Diencephalon (tissue), 1 donor: ENCODE measurements around the gene UFSP1. TPM values are rescaled to one million over a fixed set of nuclear protein-coding genes. Genes with fewer than 3 reads are reported as not detected.

Experiments
- small RNA-seq: library from RNA; depleted of rRNA; stranded (forward); fragments of <200 nt; gene quantifications from one replicate; pipeline ENCODE3, GENCODE V24; 2014
- total RNA-seq: library from RNA; depleted of rRNA; stranded (reverse); fragments of >200 nt; gene quantifications from one replicate; pipeline ENCODE4 v1.2.3, GENCODE V29; 2014

Gene UFSP1
- 3.7 TPM for total RNA-seq

DNA sequence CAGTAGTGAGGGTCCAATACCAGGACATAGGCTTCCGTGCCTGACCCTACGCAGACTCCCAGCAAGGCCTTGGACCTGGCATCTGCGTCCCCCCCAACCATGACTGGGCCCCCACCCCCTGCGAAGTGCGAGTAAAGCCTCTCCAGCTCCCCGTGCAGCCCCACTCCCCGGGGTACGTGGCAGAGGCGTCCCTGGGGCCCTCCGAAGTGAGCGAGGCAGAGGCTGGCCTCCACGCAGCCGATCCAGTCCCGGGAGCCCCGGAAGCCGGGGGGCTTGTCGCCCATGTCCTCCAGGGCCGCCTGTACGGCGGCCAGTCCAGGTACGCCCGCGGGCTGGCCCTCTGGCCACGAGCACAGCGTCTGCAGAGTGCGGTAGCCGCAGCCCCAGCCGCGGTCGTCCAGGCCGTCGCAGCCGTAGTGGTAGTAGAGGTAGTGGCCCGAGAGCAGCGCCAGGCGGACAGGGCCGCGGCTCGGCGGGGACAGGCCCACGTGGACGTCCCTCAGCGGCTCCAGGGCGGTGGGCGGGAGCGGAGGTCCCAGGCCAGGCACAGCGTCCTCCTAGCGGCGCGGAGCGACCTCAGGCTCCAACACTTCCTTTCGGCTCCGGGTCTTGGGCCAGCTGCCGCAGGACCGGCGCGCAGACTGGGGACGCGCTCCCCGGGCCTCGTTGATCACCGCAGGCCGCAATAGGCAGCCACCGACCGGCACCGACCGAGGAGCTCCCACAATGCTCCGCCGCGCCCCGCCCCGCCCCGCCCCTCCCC lies at the start of gene UFSP1:
UFSP1 (minus strand) TSS at position 728 of the 763 bp plus-strand sequence; CDS start at position 284, 444 bp downstream.

DNA sequence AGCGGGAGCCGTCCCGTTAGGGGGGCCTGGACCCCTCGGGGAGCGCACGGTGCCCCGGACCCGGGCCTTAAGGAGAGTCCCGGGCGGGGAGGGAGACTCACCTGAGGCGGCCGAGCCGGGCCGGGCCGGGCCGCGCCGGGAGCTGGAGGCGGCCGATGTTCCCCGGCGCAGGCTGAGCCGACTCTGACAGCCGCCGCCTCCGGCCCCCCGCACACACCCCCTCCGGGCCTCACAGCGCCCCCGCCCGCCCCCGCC lies 6.1 kb upstream of the UFSP1 start, which contains the start of gene ACHE:
ACHE (minus strand) TSS at position 188 of the 255 bp plus-strand sequence. CDS start 1,656 bp downstream, outside the sequence.

DNA sequence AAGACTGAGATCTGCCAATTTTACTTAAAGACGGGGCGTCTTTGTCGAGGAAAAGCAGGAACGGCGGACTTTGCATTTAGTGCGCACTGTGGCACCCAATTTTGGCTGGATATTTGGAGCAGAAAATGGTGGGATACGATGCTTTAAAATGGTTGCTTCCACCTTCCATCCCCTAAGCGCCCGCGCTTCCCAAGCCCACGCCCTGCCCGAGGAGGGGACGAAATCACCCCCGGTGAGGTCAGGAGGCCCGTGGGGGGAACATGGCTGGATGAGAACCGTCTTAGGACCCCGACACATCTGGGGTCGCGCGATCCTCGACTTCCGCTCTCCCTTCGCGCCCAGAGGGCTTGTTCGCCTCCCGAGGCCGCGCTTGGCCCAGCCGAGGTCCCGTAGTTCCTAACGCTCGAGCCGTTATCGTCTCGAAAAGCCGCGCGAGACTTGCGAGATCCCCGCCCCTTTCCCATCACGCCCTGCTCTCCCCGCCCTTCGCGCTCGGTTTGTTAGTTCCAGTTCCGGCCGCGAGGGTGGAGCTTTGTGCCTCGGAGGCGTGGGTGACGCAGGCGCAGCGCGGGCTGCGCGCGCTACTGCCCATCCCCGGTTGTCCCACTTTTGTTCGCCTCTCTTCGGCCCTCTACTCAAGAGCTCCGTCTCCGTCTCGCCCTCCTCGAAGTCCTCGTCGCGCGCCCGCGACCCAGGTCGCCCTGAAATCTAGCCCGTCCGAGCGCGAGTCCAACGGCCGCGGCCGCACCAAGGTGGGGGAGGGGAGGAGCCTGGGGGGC lies 14.7 kb downstream of the UFSP1 start, which contains the start of gene SRRT:
SRRT (plus strand) TSS at position 527 of the 779 bp plus-strand sequence. CDS start 488 bp downstream, outside the sequence.

DNA sequence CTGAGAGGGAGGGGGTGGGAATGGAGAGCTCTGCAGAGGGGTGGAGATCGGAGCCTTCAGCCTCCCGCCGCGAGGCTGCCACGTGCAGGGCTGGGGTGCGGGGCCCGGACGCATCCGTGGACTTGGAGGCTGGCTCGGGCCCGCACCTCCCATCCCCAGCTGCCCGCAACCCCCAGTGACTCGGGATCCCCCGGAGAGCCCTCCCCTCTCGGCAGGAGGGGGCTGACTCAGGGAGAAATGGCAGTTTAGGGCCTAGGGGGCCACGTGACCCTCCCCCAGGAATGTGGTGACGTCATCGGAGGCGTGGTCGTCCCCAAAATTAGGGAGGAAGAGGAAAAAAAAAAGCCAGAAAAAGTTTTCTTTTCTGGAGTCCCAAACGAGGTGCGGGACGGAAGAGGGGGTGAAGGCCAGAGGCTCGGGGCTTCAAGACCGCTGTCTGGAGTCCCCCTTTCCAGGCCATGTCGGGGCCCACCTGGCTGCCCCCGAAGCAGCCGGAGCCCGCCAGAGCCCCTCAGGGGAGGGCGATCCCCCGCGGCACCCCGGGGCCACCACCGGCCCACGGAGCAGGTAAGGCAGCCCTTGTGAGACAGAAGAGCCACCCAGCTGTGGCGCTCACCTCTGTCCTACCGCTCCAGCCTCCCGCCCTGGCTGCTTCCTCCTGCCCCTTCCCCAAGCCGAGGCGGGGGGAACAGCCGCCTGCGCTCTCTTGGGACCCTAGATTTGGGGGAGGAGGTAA lies 22.3 kb downstream of the UFSP1 start, which contains the start of gene TRIP6:
TRIP6 (plus strand) TSS at position 348 of the 736 bp plus-strand sequence; CDS start at position 459, 111 bp downstream.

DNA sequence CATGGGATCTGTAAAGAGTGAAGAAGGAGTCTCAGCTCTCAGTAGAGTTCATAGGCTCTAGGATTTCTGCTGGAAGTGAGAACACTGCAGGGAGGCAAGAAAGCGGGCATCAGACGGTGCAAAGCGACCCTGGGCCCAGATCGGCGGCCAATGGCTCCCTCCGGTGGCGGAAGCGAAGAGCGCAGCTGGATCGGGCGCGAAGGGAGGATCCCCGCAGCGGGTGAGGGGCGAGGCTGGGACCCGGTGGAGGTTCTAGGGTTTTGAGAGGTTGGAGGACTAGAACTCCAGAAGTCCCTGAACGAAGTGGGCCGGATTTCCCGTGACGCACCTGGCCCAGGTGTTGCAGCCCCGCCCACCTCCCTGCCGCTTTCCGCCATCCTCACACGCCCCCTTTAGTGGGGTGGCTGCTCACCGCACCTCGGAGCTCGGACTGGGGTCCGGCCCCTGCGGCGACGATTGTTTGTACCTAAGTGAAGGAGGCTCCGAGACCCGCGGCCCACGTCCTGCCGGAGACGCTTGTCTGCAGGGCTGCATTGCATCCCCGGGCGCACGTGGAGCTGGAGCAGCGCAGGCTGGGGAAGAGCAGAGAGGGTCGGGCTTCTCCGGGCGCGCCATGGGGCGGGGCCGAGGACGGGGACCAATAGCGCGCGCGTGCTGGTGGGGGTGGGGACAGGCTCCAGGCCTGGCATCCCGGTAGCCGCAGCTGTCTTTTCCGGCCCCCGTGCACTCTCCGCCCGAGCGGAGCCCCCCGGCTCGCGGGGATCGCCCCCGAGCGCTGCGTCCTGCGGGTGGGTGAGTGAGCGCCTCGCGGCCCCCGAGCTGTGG lies 37.3 kb downstream of the UFSP1 start, which contains the start of gene SLC12A9:
SLC12A9 (plus strand) TSS at position 666 of the 825 bp plus-strand sequence. CDS start 1,485 bp downstream, outside the sequence.

Small RNA genes lying within 50 kb of the gene (small RNA-seq; reads per million reads assigned to genes)
- gene RN7SL549P (not detected), gene RPS29P15 (not detected)

Other genes starting within 250 kb of the UFSP1 start
- 9.2 TPM for gene TFR2, start 248.2 kb downstream of the UFSP1 start, total RNA-seq
- 90.4 TPM for gene ACTL6B, start 233.3 kb downstream of the UFSP1 start, total RNA-seq
- 120 TPM for gene GNB2, start 216.0 kb downstream of the UFSP1 start, total RNA-seq
- 16.4 TPM for gene GIGYF1, start 195.5 kb downstream of the UFSP1 start, total RNA-seq
- gene POP7, start 183.6 kb downstream of the UFSP1 start, total RNA-seq = 38.1 TPM
- gene EPO, start 169.2 kb downstream of the UFSP1 start, total RNA-seq = not detected
- not detected for gene ZAN, start 156.1 kb downstream of the UFSP1 start, total RNA-seq
- 11.1 TPM for gene EPHB4, start 62.2 kb downstream of the UFSP1 start, total RNA-seq
- 27.9 TPM for gene SLC12A9, start 37.0 kb downstream of the UFSP1 start, total RNA-seq
- 10.4 TPM for gene TRIP6, start 22.3 kb downstream of the UFSP1 start, total RNA-seq
- gene SRRT, start 14.6 kb downstream of the UFSP1 start, total RNA-seq = 30.2 TPM
- 73.4 TPM for gene ACHE, start 6.2 kb upstream of the UFSP1 start, total RNA-seq
- 2.1 TPM for gene MUC3A, start 59.8 kb upstream of the UFSP1 start, total RNA-seq
- gene MUC12, start 79.8 kb upstream of the UFSP1 start, total RNA-seq = 0.23 TPM
- gene MUC17, start 130.4 kb upstream of the UFSP1 start, total RNA-seq = not detected
- gene TRIM56, start 195.8 kb upstream of the UFSP1 start, total RNA-seq = 3.0 TPM
- 0.23 TPM for gene SERPINE1, start 237.4 kb upstream of the UFSP1 start, total RNA-seq